SK-N-SH (cell line): Measurements from ENCODE around the gene CCM2. TPM values are rescaled to one million over a fixed set of nuclear protein-coding genes. Genes with fewer than 3 reads are reported as not detected.

Experiments
- CTCF ChIA-PET: fragments of 300-600, 350-600 bp; formaldehyde crosslinking; extraction: SDS; loops from one replicate; lab custom pipeline; 2021; lab: Yijun Ruan, JAX
- POLR2A ChIA-PET: fragments of 350-600 bp; sonication (Branson Sonifier 250); formaldehyde crosslinking; extraction: SDS; loops from one replicate; lab custom pipeline; 2020; ENCODE audit warnings: antibody characterized with exemption, inconsistent platforms; lab: Yijun Ruan, JAX
- DNase-seq: peaks from one replicate; pipeline ENCODE4 v3.0.0; 2012
- H2AFZ ChIP-seq: fragments of 200-600 bp; sonication (generic); 2 replicates; pipeline ENCODE4 v1.8.1; 2016; ENCODE audit warnings: antibody characterized with exemption, mild to moderate bottlenecking, low read depth
- H3F3A ChIP-seq: fragments of 200-600 bp; sonication (generic); replicated peaks from 2 replicates; pipeline ENCODE3; 2016; ENCODE audit warnings: antibody characterized with exemption, mild to moderate bottlenecking; ENCODE audit not compliant: insufficient read depth
- H3K27ac ChIP-seq, 2 experiments: fragments of 200-500 bp in 1 of 2; fragments of 200-600 bp in 1 of 2; sonication (Bioruptor generic) in 1 of 2; sonication (generic), shearing (Covaris generic) in 1 of 2; 2 replicates each; pipeline versions ENCODE4 v1.5.1 to v1.6.1; 2014 to 2016; ENCODE audit warnings: low read depth in 2 of 2, inconsistent platforms in 1 of 2, low read length in 1 of 2, mild to moderate bottlenecking in 1 of 2, mixed read lengths in 1 of 2
- H3K27me3 ChIP-seq: fragments of 200-600 bp; sonication (generic), shearing (Covaris generic); 2 replicates; pipeline ENCODE4 v1.6.1; 2016; ENCODE audit warnings: mixed run types; ENCODE audit not compliant: insufficient read depth
- H3K36me3 ChIP-seq, 2 experiments: fragments of 200-500 bp in 1 of 2; fragments of 200-600 bp in 1 of 2; sonication (Bioruptor generic) in 1 of 2; sonication (generic) in 1 of 2; replicated peaks in 1 of 2; 2 replicates each; pipeline versions ENCODE3 to v1.5.1; 2014 to 2016; ENCODE audit warnings: low read length in 1 of 2, mild to moderate bottlenecking in 1 of 2; ENCODE audit not compliant: insufficient read depth in 2 of 2, control insufficient read depth in 1 of 2
- H3K4me1 ChIP-seq, 2 experiments: fragments of 200-500 bp in 1 of 2; fragments of 200-600 bp in 1 of 2; sonication (Bioruptor generic) in 1 of 2; sonication (generic), shearing (Covaris generic) in 1 of 2; 2 replicates each; pipeline versions ENCODE4 v1.5.1 to v1.6.1; 2014 to 2016; ENCODE audit warnings: low read depth in 1 of 2, low read length in 1 of 2, mixed run types in 1 of 2; ENCODE audit not compliant: insufficient read depth in 2 of 2, control insufficient read depth in 1 of 2
- H3K4me2 ChIP-seq: fragments of 200-600 bp; sonication (generic), shearing (Covaris generic); 2 replicates; pipeline ENCODE4 v1.6.1; 2017; ENCODE audit warnings: mixed run types
- H3K4me3 ChIP-seq, 2 experiments: fragments of 200-500 bp in 1 of 2; fragments of 200-600 bp in 1 of 2; sonication (Bioruptor generic) in 1 of 2; sonication (generic), shearing (Covaris generic) in 1 of 2; 2 replicates each; pipeline versions ENCODE4 v1.5.1 to v1.8.1; 2014 to 2016; ENCODE audit warnings: low read depth in 2 of 2, inconsistent platforms in 1 of 2, low read length in 1 of 2, mild to moderate bottlenecking in 1 of 2, mixed read lengths in 1 of 2, moderate library complexity in 1 of 2
- H3K79me2 ChIP-seq: fragments of 200-600 bp; sonication (generic); 2 replicates; pipeline ENCODE4 v1.8.1; 2017; ENCODE audit warnings: mild to moderate bottlenecking; ENCODE audit not compliant: insufficient read depth
- H3K9ac ChIP-seq: fragments of 200-600 bp; sonication (generic); 2 replicates; pipeline ENCODE4 v1.6.1; 2017; ENCODE audit warnings: mixed run types
- H3K9me2 ChIP-seq: fragments of 200-600 bp; sonication (generic); 2 replicates; pipeline ENCODE4 v1.6.1; 2017; ENCODE audit warnings: mixed run types
- H3K9me3 ChIP-seq: fragments of 200-600 bp; sonication (generic); 2 replicates; pipeline ENCODE4 v1.6.1; 2017; ENCODE audit warnings: mixed run types, mild to moderate bottlenecking, moderate library complexity
- H4K20me1 ChIP-seq: fragments of 200-600 bp; sonication (generic); 2 replicates; pipeline ENCODE4 v1.6.1; 2017; ENCODE audit warnings: mild to moderate bottlenecking, mixed run types; ENCODE audit not compliant: insufficient read depth
- ELF1 ChIP-seq: IDR thresholded peaks from 2 replicates; pipeline ENCODE4 v1.4.0; 2012
- EZH2phosphoT487 ChIP-seq: fragments of 200-600 bp; sonication (generic); IDR thresholded peaks from 2 replicates; pipeline ENCODE4 v1.6.1; 2017; ENCODE audit warnings: low read depth, mixed run types, mild to moderate bottlenecking, antibody characterized with exemption, moderate library complexity, borderline replicate concordance
- FOXJ3 ChIP-seq: sonication (generic); formaldehyde crosslinking; IDR thresholded peaks from 2 replicates; pipeline ENCODE4 v1.5.1; 2020; ENCODE audit warnings: mild to moderate bottlenecking, missing genetic modification reagents
- GABPA ChIP-seq: IDR thresholded peaks from 2 replicates; pipeline ENCODE4 v1.4.0; 2012; ENCODE audit warnings: low read depth, mild to moderate bottlenecking
- JUND ChIP-seq: IDR thresholded peaks from 2 replicates; pipeline ENCODE4 v1.4.0; 2012
- MAX ChIP-seq: IDR thresholded peaks from 2 replicates; pipeline ENCODE4 v1.4.0; 2012; ENCODE audit warnings: low read depth
- MEF2A ChIP-seq: IDR thresholded peaks from 2 replicates; pipeline ENCODE4 v1.4.0; 2012; ENCODE audit warnings: low read depth, borderline replicate concordance
- MXI1 ChIP-seq: IDR thresholded peaks from 2 replicates; pipeline ENCODE4 v1.6.1; 2012; ENCODE audit warnings: mild to moderate bottlenecking, low read depth, low read length, improper control_type of control experiment
- NFIC ChIP-seq: IDR thresholded peaks from 2 replicates; pipeline ENCODE4 v1.4.0; 2012; ENCODE audit warnings: borderline replicate concordance
- NRF1 ChIP-seq: IDR thresholded peaks from 2 replicates; pipeline ENCODE4 v1.6.1; 2012; ENCODE audit warnings: low read depth, mild to moderate bottlenecking, low read length
- PBX3 ChIP-seq: IDR thresholded peaks from 2 replicates; pipeline ENCODE4; 2012
- POLR2AphosphoS5 ChIP-seq: IDR thresholded peaks from 2 replicates; pipeline ENCODE4 v1.6.1; 2012; ENCODE audit warnings: low read depth, low read length
- RAD21 ChIP-seq: IDR thresholded peaks from 2 replicates; pipeline ENCODE4 v1.6.1; 2012; ENCODE audit warnings: mild to moderate bottlenecking, low read length
- RFX5 ChIP-seq: IDR thresholded peaks from 2 replicates; pipeline ENCODE4 v1.6.1; 2012; ENCODE audit warnings: mild to moderate bottlenecking, improper control_type of control experiment, low read length
- SIN3A ChIP-seq: IDR thresholded peaks from 2 replicates; pipeline ENCODE4 v1.6.1; 2012; ENCODE audit warnings: low read depth, mild to moderate bottlenecking, low read length, moderate library complexity, borderline replicate concordance
- SMC3 ChIP-seq: IDR thresholded peaks from 2 replicates; pipeline ENCODE4 v1.6.1; 2012; ENCODE audit warnings: low read depth, low read length, improper control_type of control experiment
- TAF1 ChIP-seq: IDR thresholded peaks from 2 replicates; pipeline ENCODE4 v1.6.1; 2012; ENCODE audit warnings: low read depth, mild to moderate bottlenecking, low read length, moderate library complexity, borderline replicate concordance
- TEAD4 ChIP-seq: IDR thresholded peaks from 2 replicates; pipeline ENCODE4 v1.4.0; 2012; ENCODE audit warnings: mild to moderate bottlenecking, borderline replicate concordance; ENCODE audit not compliant: insufficient read depth
- USF1 ChIP-seq: IDR thresholded peaks from 2 replicates; pipeline ENCODE4 v1.4.0; 2012; ENCODE audit warnings: low read depth, borderline replicate concordance
- USF2 ChIP-seq: fragments of 150-350 bp; IDR thresholded peaks from 2 replicates; pipeline ENCODE4 v1.6.1; 2017; ENCODE audit warnings: antibody characterized with exemption, low read length, low read depth, borderline replicate concordance
- WGBS: methylation state at CpG from one replicate; pipeline ENCODE4 v1.1.6; 2017; ENCODE audit warnings: low lambda C conversion rate; 5-methylcytosine and 5-hydroxymethylcytosine counted together
- polyA plus RNA-seq, 3 experiments: library from polyadenylated mRNA; depleted of rRNA; stranded (reverse); fragments of >200 nt; gene quantifications; 2 replicates each; pipeline ENCODE4 v1.2.3, GENCODE V29; 2012

CCM2 gene
- polyA plus RNA-seq, 1 of the 3 experiments (the other 2 are of a cell fraction), result 83.2 TPM

GRCh38 chr7:45118889-45119331 lies 118.9 kb downstream of the CCM2 start:
- Histone ChIP-seq H3K9me2 (no peaks in the 10 kb centered on the region), H3K4me2 (no peak overlapping the region), H3K9ac (no peak overlapping the region), H3K4me1 (peaks cover 0 to 2% of the 10 kb centered on the region in 2 experiments; a peak in 1 of 4 replicates), H3K36me3 (no peaks in the 10 kb centered on the region), H3K4me3 (no peak overlapping the region), H4K20me1 (no peaks in the 10 kb centered on the region), H3K9me3 (no peaks in the 10 kb centered on the region), H3K27me3 (peaks cover 18% of the 10 kb centered on the region; the same call in 1 of the 2 replicates), H3K27ac (no peak overlapping the region), H2AFZ (no peak overlapping the region), H3F3A (no peaks in the 10 kb centered on the region), H3K79me2 (no peaks in the 10 kb centered on the region)
- no peak for DNase-seq
- TF ChIP-seq SIN3A, result no peak
- TF ChIP-seq USF2, result no peak
- no peak for TF ChIP-seq USF1
- no peak for TF ChIP-seq POLR2AphosphoS5
- no peak for TF ChIP-seq FOXJ3
- no peak for TF ChIP-seq RFX5
- no peak for TF ChIP-seq JUND
- no peak for TF ChIP-seq NRF1
- TF ChIP-seq EZH2phosphoT487, result no peak
- no peak for TF ChIP-seq ELF1
- TF ChIP-seq PBX3, result no peak
- POLR2A ChIA-PET, result no interaction called here
- CTCF ChIA-PET, result interaction anchor here (0.8 to 14.6 kb wide), 3 partner anchors 17 to 145 kb away, joined by 3 to 149 read pairs (median 3); no protein-coding TSS in a partner anchor
- WGBS, result no CpG with 5 or more reads among the region's 3 CpGs

- peaks cover 0 to 2% of the 10 kb centered on the region in 2 experiments; a peak in 1 of 4 replicates for H3K4me1 ChIP-seq
- WGBS, result 89% methylated on average over 3 of the region's 3 CpGs
- no peaks in the 10 kb centered on the region for H3K79me2 ChIP-seq
- no peak overlapping the region for H3K4me2 ChIP-seq
- CTCF ChIA-PET, result interaction anchor here (1.3 to 14.6 kb wide), 2 partner anchors 8 to 16 kb away, joined by 4 to 149 read pairs; partner anchors contain the start of gene TBRG4
- DNase-seq, result no peak
- no peak overlapping the region for H3K9ac ChIP-seq
- H3K9me2 ChIP-seq, result no peaks in the 10 kb centered on the region
- no peaks in the 10 kb centered on the region for H4K20me1 ChIP-seq
- no peak overlapping the region for H3K4me3 ChIP-seq
- peaks cover 18% of the 10 kb centered on the region; the same call in 1 of the 2 replicates for H3K27me3 ChIP-seq
- H3K36me3 ChIP-seq, result no peaks in the 10 kb centered on the region
- H3K9me3 ChIP-seq, result no peaks in the 10 kb centered on the region
- H2AFZ ChIP-seq, result no peak overlapping the region
- no peak overlapping the region for H3K27ac ChIP-seq
- POLR2A ChIA-PET, result no interaction called here
- H3F3A ChIP-seq, result no peaks in the 10 kb centered on the region
- TF ChIP-seq MXI1, result no peak
- TF ChIP-seq TEAD4, result no peak
- no peak for TF ChIP-seq NFIC
- TF ChIP-seq USF1, result no peak
- TF ChIP-seq ELF1, result no peak
- TF ChIP-seq SMC3, result no peak
- TF ChIP-seq GABPA, result no peak
- TF ChIP-seq TAF1, result no peak
- TF ChIP-seq NRF1, result no peak
- TF ChIP-seq RAD21, result no peak
- TF ChIP-seq MEF2A, result no peak
- no peak for TF ChIP-seq MAX
- TF ChIP-seq PBX3, result no peak
These were observed 119.5 kb downstream of the CCM2 start for GRCh38 chr7:45119550-45119949.
